22Rv1 (cell line): ENCODE results near the gene TMEM178B.

Experiments used
- ZFX ChIP-seq: fragments of 450-650 bp; IDR thresholded peaks from 2 replicates; pipeline ENCODE4 v1.6.1; 2017; ENCODE audit warnings: antibody characterized with exemption, borderline replicate concordance
- TF ChIP-seq, protein P1 (sequence below): fragments of 450-650 bp; IDR thresholded peaks from 2 replicates; pipeline ENCODE4 v1.5.1; 2017; ENCODE audit warnings: mild to moderate bottlenecking

DNA sequence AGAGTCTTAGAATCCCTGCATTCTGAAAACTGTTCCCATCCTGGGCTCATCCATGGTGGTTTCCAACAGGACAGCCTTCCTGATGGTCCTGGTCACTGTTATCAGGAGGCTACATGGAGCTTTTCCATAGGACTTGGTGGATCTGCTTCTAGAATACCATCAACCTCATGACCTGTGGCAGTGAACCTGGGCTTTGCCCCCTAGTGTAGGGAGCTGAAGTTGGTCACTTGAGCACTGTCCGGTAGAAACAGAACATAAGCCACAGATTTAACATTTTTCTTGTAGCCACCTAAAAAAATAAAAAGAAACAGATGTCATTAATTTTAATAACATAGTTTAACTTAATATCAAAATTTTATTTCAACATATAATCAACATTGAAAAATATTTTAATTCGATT, 165.8 kb downstream of the TMEM178B start:
- TF ChIP-seq, protein P1, sequence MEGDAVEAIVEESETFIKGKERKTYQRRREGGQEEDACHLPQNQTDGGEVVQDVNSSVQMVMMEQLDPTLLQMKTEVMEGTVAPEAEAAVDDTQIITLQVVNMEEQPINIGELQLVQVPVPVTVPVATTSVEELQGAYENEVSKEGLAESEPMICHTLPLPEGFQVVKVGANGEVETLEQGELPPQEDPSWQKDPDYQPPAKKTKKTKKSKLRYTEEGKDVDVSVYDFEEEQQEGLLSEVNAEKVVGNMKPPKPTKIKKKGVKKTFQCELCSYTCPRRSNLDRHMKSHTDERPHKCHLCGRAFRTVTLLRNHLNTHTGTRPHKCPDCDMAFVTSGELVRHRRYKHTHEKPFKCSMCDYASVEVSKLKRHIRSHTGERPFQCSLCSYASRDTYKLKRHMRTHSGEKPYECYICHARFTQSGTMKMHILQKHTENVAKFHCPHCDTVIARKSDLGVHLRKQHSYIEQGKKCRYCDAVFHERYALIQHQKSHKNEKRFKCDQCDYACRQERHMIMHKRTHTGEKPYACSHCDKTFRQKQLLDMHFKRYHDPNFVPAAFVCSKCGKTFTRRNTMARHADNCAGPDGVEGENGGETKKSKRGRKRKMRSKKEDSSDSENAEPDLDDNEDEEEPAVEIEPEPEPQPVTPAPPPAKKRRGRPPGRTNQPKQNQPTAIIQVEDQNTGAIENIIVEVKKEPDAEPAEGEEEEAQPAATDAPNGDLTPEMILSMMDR: no peak
- no peak for TF ChIP-seq ZFX
